Measurements from ENCODE around the gene TOP3A.
"Not testable (repeated sequence)": the region's sequence is repeated elsewhere in the genome, so short reads cannot be mapped to it uniquely, and the experiment has no call there.

Gene TOP3A

GRCh38 chr17:18314059-18314730 lies 599 bp downstream of the TOP3A start:
- Histone ChIP-seq H3K79me2 (peaks cover 57% of the 10 kb centered on the region), H3K9ac (peak overlapping the region; percentile 69), H2AFZ (peak overlapping the region; percentile 87), H3K36me3 (ENCODE audit: control insufficient read depth, insufficient read depth, low read length) (no peaks in the 10 kb centered on the region), H3K4me1 (peaks cover 14% of the 10 kb centered on the region), H3K27ac (peak overlapping the region; percentile 86), H3K9me3 (ENCODE audit: control insufficient read depth, low read length) (no peaks in the 10 kb centered on the region), H3K4me3 (ENCODE audit: low read depth, low read length) (peak overlapping the region; percentile 94), H3K27me3 (ENCODE audit: control insufficient read depth, insufficient read depth, low read length) (no peaks in the 10 kb centered on the region), H3K4me2 (ENCODE audit: low read length) (peak overlapping the region; percentile 97)
- no peak for TF ChIP-seq CTCF (IDR thresholded peaks at IDR 0.05)

- H3K27me3 ChIP-seq (ENCODE audit: control insufficient read depth, insufficient read depth, low read length) = no peaks in the 10 kb centered on the region
These were observed 5.6 kb downstream of the TOP3A start for GRCh38 chr17:18309202-18309601.

GRCh38 chr17:18303206-18303605 lies 11.6 kb downstream of the TOP3A start:
- H3K36me3 ChIP-seq (ENCODE audit: control insufficient read depth, insufficient read depth, low read length); H3K27me3 ChIP-seq (ENCODE audit: control insufficient read depth, insufficient read depth, low read length); H3K4me1 ChIP-seq; H2AFZ ChIP-seq; H3K9ac ChIP-seq; H3K4me3 ChIP-seq (ENCODE audit: low read depth, low read length); H3K27ac ChIP-seq; H3K79me2 ChIP-seq; H3K9me3 ChIP-seq (ENCODE audit: control insufficient read depth, low read length); H3K4me2 ChIP-seq (ENCODE audit: low read length): not testable (repeated sequence)

More at GRCh38 chr17:18309202-18309601, 5.6 kb downstream of the TOP3A start:
- TF ChIP-seq CTCF (IDR thresholded peaks at IDR 0.05) = no peak
- Histone ChIP-seq H3K36me3 (ENCODE audit: control insufficient read depth, insufficient read depth, low read length) (no peaks in the 10 kb centered on the region), H3K4me1 (no peaks in the 10 kb centered on the region), H3K9me3 (ENCODE audit: control insufficient read depth, low read length) (no peaks in the 10 kb centered on the region), H2AFZ (no peak overlapping the region), H3K9ac (no peak overlapping the region), H3K4me3 (ENCODE audit: low read depth, low read length) (no peak overlapping the region), H3K79me2 (peaks cover 31% of the 10 kb centered on the region), H3K4me2 (ENCODE audit: low read length) (no peak overlapping the region), H3K27ac (no peak overlapping the region)

GRCh38 chr17:18300725-18301480 lies 13.9 kb downstream of the TOP3A start:
- Histone ChIP-seq H3K27me3 (ENCODE audit: control insufficient read depth, insufficient read depth, low read length) (no peaks in the 10 kb centered on the region), H3K4me3 (ENCODE audit: low read depth, low read length) (no peak overlapping the region), H3K36me3 (ENCODE audit: control insufficient read depth, insufficient read depth, low read length) (no peaks in the 10 kb centered on the region), H3K9ac (no peak overlapping the region), H3K27ac (no peak overlapping the region), H2AFZ (no peak overlapping the region), H3K9me3 (ENCODE audit: control insufficient read depth, low read length) (no peaks in the 10 kb centered on the region), H3K4me2 (ENCODE audit: low read length) (no peak overlapping the region), H3K79me2 (peaks cover 4% of the 10 kb centered on the region), H3K4me1 (no peaks in the 10 kb centered on the region)
- TF ChIP-seq CTCF (IDR thresholded peaks at IDR 0.05) = no peak

- H3K27me3 ChIP-seq (ENCODE audit: control insufficient read depth, insufficient read depth, low read length); H3K4me2 ChIP-seq (ENCODE audit: low read length); H3K4me1 ChIP-seq; H3K4me3 ChIP-seq (ENCODE audit: low read depth, low read length); H3K9me3 ChIP-seq (ENCODE audit: control insufficient read depth, low read length); H3K27ac ChIP-seq; H3K36me3 ChIP-seq (ENCODE audit: control insufficient read depth, insufficient read depth, low read length); H3K79me2 ChIP-seq; H3K9ac ChIP-seq; H2AFZ ChIP-seq: not testable (repeated sequence)
These were observed 16.7 kb downstream of the TOP3A start for GRCh38 chr17:18298061-18298460.

Measured in parathyroid adenoma (tissue), 2 donors.